IPS DF 4.7 (cell line): ENCODE results near the gene SLC22A17.

Source experiments
- DNase-seq: peaks from one replicate; pipeline ENCODE4 v3.0.0-alpha.2; 2013; ENCODE audit warnings: low spot score; ENCODE audit errors: extremely low read depth

SLC22A17 gene

GRCh38 chr14:23364164-23365035, 11.7 kb upstream of the SLC22A17 start:
- no peak for DNase-seq

GRCh38 chr14:23362200-23362599, 9.5 kb upstream of the SLC22A17 start:
- DNase-seq, result no peak

GRCh38 chr14:23361763-23362162, 9.1 kb upstream of the SLC22A17 start:
- DNase-seq, result no peak

- no peak for DNase-seq
These were observed 8.6 kb upstream of the SLC22A17 start for GRCh38 chr14:23361320-23361719.

GRCh38 chr14:23360496-23360895, 7.8 kb upstream of the SLC22A17 start:
- no peak for DNase-seq

GRCh38 chr14:23359722-23360447, 7.2 kb upstream of the SLC22A17 start:
- DNase-seq, result no peak

- no peak for DNase-seq
These were observed 6.5 kb upstream of the SLC22A17 start for GRCh38 chr14:23359167-23359626.

- no peak for DNase-seq
These were observed 6.0 kb upstream of the SLC22A17 start for GRCh38 chr14:23358553-23359166.

- DNase-seq, result no peak
These were observed 5.4 kb upstream of the SLC22A17 start for GRCh38 chr14:23358042-23358441.

GRCh38 chr14:23357261-23357660, 4.6 kb upstream of the SLC22A17 start:
- DNase-seq, result no peak

GRCh38 chr14:23356662-23357061, 4.0 kb upstream of the SLC22A17 start:
- DNase-seq, result no peak

- DNase-seq, result no peak
These were observed 3.3 kb upstream of the SLC22A17 start for GRCh38 chr14:23355871-23356435.

GRCh38 chr14:23354990-23355389, 2.3 kb upstream of the SLC22A17 start:
- DNase-seq, result no peak

- DNase-seq, result no peak
These were observed 720 bp upstream of the SLC22A17 start for GRCh38 chr14:23353433-23353780.

- DNase-seq, result no peak
These were observed 794 bp downstream of the SLC22A17 start for GRCh38 chr14:23351681-23352505.

- no peak for DNase-seq
These were observed 3.4 kb downstream of the SLC22A17 start for GRCh38 chr14:23349156-23349845.

- DNase-seq, result no peak
These were observed 4.4 kb downstream of the SLC22A17 start for GRCh38 chr14:23348297-23348655.

GRCh38 chr14:23347406-23348296, 5.0 kb downstream of the SLC22A17 start:
- no peak for DNase-seq

- DNase-seq, result no peak
These were observed 5.8 kb downstream of the SLC22A17 start for GRCh38 chr14:23346693-23347405.
